HL-60 (cell line): ENCODE measurements around the gene LGALS7B.

Experiments
- CTCF ChIP-seq: IDR thresholded peaks from one replicate; pipeline ENCODE4 v1.5.1; 2011; ENCODE audit warnings: low read length, control low read depth, inconsistent platforms; ENCODE audit not compliant: insufficient read depth
- POLR2AphosphoS5 ChIP-seq: IDR thresholded peaks from 2 replicates; pipeline ENCODE4 v1.6.1; 2012; ENCODE audit warnings: low read depth

DNA sequence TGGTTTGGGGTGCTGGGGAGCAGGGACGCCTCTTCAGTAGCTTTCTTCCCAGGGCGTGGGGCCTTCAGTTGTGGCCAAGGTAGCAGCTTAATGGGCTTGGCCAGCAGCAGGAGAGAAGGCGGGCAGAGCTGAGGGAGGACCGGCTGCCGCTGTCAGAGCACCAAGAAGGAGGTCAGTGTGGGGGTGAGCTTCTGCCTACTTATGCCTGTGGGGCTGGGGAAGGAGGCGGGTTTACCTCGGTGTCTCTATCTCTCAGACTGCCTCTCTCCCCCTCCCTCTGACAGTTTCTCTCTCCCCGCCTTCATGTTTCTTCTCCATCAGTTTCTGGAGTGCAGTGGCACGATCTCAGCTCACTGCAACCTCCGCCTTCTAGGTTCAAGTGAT lies 44.7 kb upstream of the LGALS7B start, which contains the start of gene CAPN12:
- TF ChIP-seq CTCF (no peak), POLR2AphosphoS5 (no peak)
